DMS 273 treated with DMSO at 0.1 percent for 48 hours (cell line): ENCODE results near the gene KHDC1L.
A peak's percentile ranks its signal among the peaks of the same experiment; 100 is the strongest.
"Not testable (repeated sequence)": the region's sequence is repeated elsewhere in the genome, so short reads cannot be mapped to it uniquely, and the experiment has no call there.

Experiments
- DNase-seq: peaks from one replicate; lab custom pipeline; 2025; lab: John Stamatoyannopoulos, UW

The KHDC1L gene

GRCh38 chr6:73204252-73204651 is 21.0 kb downstream of the KHDC1L start:
- DNase-seq = no peak

GRCh38 chr6:73203098-73203497 is 22.2 kb downstream of the KHDC1L start:
- no peak for DNase-seq

GRCh38 chr6:73200735-73201134 is 24.6 kb downstream of the KHDC1L start:
- no peak for DNase-seq

- DNase-seq = no peak
Measured at GRCh38 chr6:73200247-73200646, 25.0 kb downstream of the KHDC1L start.

- no peak for DNase-seq
Measured at GRCh38 chr6:73194744-73195143, 30.6 kb downstream of the KHDC1L start.

GRCh38 chr6:73193302-73193701 is 32.0 kb downstream of the KHDC1L start:
- DNase-seq = not testable (repeated sequence)

GRCh38 chr6:73182021-73182607 is 43.2 kb downstream of the KHDC1L start:
- no peak for DNase-seq

- peak; percentile 83 for DNase-seq
Measured at GRCh38 chr6:73180763-73181619, 44.3 kb downstream of the KHDC1L start.

- DNase-seq = no peak
Measured at GRCh38 chr6:73180076-73180738, 45.1 kb downstream of the KHDC1L start.

- DNase-seq = no peak
Measured at GRCh38 chr6:73177221-73177944, 47.9 kb downstream of the KHDC1L start.

GRCh38 chr6:73176057-73176456 is 49.2 kb downstream of the KHDC1L start:
- DNase-seq = no peak

- no peak for DNase-seq
Measured at GRCh38 chr6:73174646-73175045, 50.6 kb downstream of the KHDC1L start.
